ENCODE measurements around the gene KCNE4. TPM values are rescaled to one million over a fixed set of nuclear protein-coding genes. Genes with fewer than 3 reads are reported as not detected.

The KCNE4 gene
- total and polyA plus RNA-seq, 8 donors: 2.4 to 5.9 (median 4.4) TPM

- no peak overlapping the region for H3K27ac ChIP-seq
- no peaks in the 10 kb centered on the region for H3K27me3 ChIP-seq
- H3K4me1 ChIP-seq: no peaks in the 10 kb centered on the region
- intact Hi-C loops (cut with DNase I): no loop called here
- ATAC-seq (no peak), DNase-seq (no peak)
- no peaks in the 10 kb centered on the region for H3K36me3 ChIP-seq
- TF ChIP-seq, protein P1, sequence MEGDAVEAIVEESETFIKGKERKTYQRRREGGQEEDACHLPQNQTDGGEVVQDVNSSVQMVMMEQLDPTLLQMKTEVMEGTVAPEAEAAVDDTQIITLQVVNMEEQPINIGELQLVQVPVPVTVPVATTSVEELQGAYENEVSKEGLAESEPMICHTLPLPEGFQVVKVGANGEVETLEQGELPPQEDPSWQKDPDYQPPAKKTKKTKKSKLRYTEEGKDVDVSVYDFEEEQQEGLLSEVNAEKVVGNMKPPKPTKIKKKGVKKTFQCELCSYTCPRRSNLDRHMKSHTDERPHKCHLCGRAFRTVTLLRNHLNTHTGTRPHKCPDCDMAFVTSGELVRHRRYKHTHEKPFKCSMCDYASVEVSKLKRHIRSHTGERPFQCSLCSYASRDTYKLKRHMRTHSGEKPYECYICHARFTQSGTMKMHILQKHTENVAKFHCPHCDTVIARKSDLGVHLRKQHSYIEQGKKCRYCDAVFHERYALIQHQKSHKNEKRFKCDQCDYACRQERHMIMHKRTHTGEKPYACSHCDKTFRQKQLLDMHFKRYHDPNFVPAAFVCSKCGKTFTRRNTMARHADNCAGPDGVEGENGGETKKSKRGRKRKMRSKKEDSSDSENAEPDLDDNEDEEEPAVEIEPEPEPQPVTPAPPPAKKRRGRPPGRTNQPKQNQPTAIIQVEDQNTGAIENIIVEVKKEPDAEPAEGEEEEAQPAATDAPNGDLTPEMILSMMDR (IDR thresholded peaks at IDR 0.05): no peak
- no peaks in the 10 kb centered on the region for H3K9me3 ChIP-seq
- H3K4me3 ChIP-seq: no peak overlapping the region
Observed at GRCh38 chr2:223092667-223093066, 40.7 kb downstream of the KCNE4 start.

DNA sequence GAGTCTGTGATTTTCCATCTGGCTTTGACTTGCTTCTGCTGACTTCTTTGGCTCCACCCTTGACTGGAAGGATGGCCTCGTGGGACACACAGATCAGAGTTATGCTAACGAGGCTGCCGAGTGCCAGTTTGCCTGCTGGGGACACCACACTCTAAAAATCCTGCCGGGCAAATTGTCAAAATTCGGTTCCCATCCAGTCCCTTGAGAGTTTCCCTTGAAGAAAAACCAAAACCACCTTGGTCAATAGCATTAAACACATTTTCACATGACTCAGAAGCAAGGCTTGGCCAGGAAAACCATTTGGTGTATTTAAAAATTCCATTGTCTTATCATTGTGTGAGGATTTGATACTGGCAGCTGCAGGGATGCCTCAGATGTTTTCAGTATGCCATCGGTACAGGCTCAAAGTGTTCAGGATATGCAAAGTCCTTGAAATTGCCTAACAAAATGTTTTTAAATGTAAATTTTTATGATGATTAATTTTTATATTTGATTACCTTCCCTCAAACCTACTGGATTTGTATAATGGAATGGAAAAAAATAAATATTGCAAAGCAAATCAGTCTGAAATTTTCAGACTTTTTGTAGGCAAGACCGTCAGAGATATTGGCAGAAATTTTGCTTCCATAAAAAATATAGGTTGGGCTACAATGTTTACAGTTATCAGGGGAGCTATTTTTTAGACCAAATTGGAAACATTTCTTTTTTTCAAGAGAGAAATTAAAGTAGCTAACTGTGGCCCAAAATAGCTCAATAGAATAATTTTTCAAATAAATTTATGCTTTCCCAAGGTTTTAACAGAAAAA lies 41.6 kb downstream of the KCNE4 start:
- Histone ChIP-seq H3K36me3 (no peaks in the 10 kb centered on the region), H3K9me3 (no peaks in the 10 kb centered on the region), H3K4me1 (no peaks in the 10 kb centered on the region), H3K27ac (no peak overlapping the region), H3K27me3 (no peaks in the 10 kb centered on the region), H3K4me3 (no peak overlapping the region)
- DNase-seq (no peak), ATAC-seq (no peak)
- TF ChIP-seq, protein P1 (IDR thresholded peaks at IDR 0.05): no peak
- intact Hi-C loops (cut with DNase I): no loop called here

DNA sequence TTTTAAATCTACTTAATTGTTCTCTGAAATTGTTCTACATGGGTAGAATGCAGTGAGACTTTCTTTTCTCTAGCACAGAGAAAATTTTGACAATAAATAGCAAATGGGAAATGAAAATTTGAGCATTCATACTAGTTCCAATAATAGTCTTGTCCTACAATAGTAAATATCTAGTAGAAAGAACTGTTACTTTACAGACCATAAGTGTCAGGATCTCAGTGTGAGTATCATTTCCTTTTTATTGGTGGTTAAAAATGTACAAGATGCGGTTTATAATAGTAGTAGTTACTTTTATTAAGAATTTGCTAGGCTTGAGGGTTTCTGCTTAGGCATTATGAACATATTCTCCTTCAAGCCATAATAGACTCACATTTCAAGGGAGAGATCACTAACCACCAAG lies 43.2 kb downstream of the KCNE4 start:
- Histone ChIP-seq H3K9me3 (no peaks in the 10 kb centered on the region), H3K27ac (no peak overlapping the region), H3K36me3 (no peaks in the 10 kb centered on the region), H3K4me1 (no peaks in the 10 kb centered on the region), H3K27me3 (no peaks in the 10 kb centered on the region), H3K4me3 (no peak overlapping the region)
- intact Hi-C loops (cut with DNase I): no loop called here
- no peak for ATAC-seq
- DNase-seq: no peak
- TF ChIP-seq, protein P1 (IDR thresholded peaks at IDR 0.05): no peak

- H3K27ac ChIP-seq: no peak overlapping the region
- H3K9me3 ChIP-seq: no peaks in the 10 kb centered on the region
- no peaks in the 10 kb centered on the region for H3K4me1 ChIP-seq
- no peak overlapping the region for H3K4me3 ChIP-seq
- intact Hi-C loops (cut with DNase I): no loop called here
- ATAC-seq (no peak), DNase-seq (no peak)
- no peaks in the 10 kb centered on the region for H3K36me3 ChIP-seq
- TF ChIP-seq, protein P1 (IDR thresholded peaks at IDR 0.05): no peak
- no peaks in the 10 kb centered on the region for H3K27me3 ChIP-seq
Observed at GRCh38 chr2:223096235-223096970, 44.4 kb downstream of the KCNE4 start.

- ATAC-seq (no peak), DNase-seq (no peak)
- H3K27me3 ChIP-seq: no peaks in the 10 kb centered on the region
- H3K27ac ChIP-seq: no peak overlapping the region
- no peak overlapping the region for H3K4me3 ChIP-seq
- no peaks in the 10 kb centered on the region for H3K36me3 ChIP-seq
- no peaks in the 10 kb centered on the region for H3K9me3 ChIP-seq
- intact Hi-C loops (cut with DNase I): no loop called here
- no peaks in the 10 kb centered on the region for H3K4me1 ChIP-seq
- TF ChIP-seq, protein P1 (IDR thresholded peaks at IDR 0.05): no peak
Observed at GRCh38 chr2:223097888-223098383, 45.9 kb downstream of the KCNE4 start.
